Ammon's horn (tissue), 1 donor: ENCODE results near the gene CDC42EP5.
"Not testable (repeated sequence)": the region's sequence is repeated elsewhere in the genome, so short reads cannot be mapped to it uniquely, and the experiment has no call there.

Experiments
- DNase-seq: peaks from one replicate; pipeline ENCODE4 v3.0.0-alpha.2; 2016; ENCODE audit warnings: low spot score

The CDC42EP5 gene

GRCh38 chr19:54448040-54448773, 24.9 kb downstream of the CDC42EP5 start:
- peak; percentile 50 for DNase-seq

GRCh38 chr19:54446349-54446748, 26.7 kb downstream of the CDC42EP5 start:
- not testable (repeated sequence) for DNase-seq

GRCh38 chr19:54444737-54445136, 28.4 kb downstream of the CDC42EP5 start:
- DNase-seq: no peak

- no peak for DNase-seq
Measured at GRCh38 chr19:54440641-54441040, 32.5 kb downstream of the CDC42EP5 start.

- DNase-seq: peak; percentile 89
Measured at GRCh38 chr19:54439174-54439851, 33.8 kb downstream of the CDC42EP5 start.

GRCh38 chr19:54436628-54437252, 36.4 kb downstream of the CDC42EP5 start:
- DNase-seq: no peak

GRCh38 chr19:54436031-54436523, 37.0 kb downstream of the CDC42EP5 start:
- no peak for DNase-seq

GRCh38 chr19:54435551-54436016, 37.5 kb downstream of the CDC42EP5 start:
- no peak for DNase-seq

GRCh38 chr19:54434873-54435214, 38.3 kb downstream of the CDC42EP5 start:
- DNase-seq: no peak

GRCh38 chr19:54434112-54434872, 38.8 kb downstream of the CDC42EP5 start:
- no peak for DNase-seq

GRCh38 chr19:54433697-54434096, 39.4 kb downstream of the CDC42EP5 start:
- DNase-seq: no peak

- DNase-seq: no peak
Measured at GRCh38 chr19:54432144-54432738, 40.9 kb downstream of the CDC42EP5 start.

- DNase-seq: no peak
Measured at GRCh38 chr19:54431255-54431838, 41.7 kb downstream of the CDC42EP5 start.

- peak; percentile 78 for DNase-seq
Measured at GRCh38 chr19:54430306-54431254, 42.5 kb downstream of the CDC42EP5 start.

- DNase-seq: no peak
Measured at GRCh38 chr19:54429545-54430227, 43.4 kb downstream of the CDC42EP5 start.

- DNase-seq: no peak
Measured at GRCh38 chr19:54429176-54429495, 44.0 kb downstream of the CDC42EP5 start.

- DNase-seq: no peak
Measured at GRCh38 chr19:54428323-54429175, 44.5 kb downstream of the CDC42EP5 start.

GRCh38 chr19:54427586-54427985, 45.5 kb downstream of the CDC42EP5 start:
- no peak for DNase-seq
